ENCODE data around the gene ASPHD2. TPM values are rescaled to one million over a fixed set of nuclear protein-coding genes. Genes with fewer than 3 reads are reported as not detected.

Gene ASPHD2
- total RNA-seq, 4 donors from 2014 or later, result 0.38 to 2.4 (median 1.6) TPM

DNA sequence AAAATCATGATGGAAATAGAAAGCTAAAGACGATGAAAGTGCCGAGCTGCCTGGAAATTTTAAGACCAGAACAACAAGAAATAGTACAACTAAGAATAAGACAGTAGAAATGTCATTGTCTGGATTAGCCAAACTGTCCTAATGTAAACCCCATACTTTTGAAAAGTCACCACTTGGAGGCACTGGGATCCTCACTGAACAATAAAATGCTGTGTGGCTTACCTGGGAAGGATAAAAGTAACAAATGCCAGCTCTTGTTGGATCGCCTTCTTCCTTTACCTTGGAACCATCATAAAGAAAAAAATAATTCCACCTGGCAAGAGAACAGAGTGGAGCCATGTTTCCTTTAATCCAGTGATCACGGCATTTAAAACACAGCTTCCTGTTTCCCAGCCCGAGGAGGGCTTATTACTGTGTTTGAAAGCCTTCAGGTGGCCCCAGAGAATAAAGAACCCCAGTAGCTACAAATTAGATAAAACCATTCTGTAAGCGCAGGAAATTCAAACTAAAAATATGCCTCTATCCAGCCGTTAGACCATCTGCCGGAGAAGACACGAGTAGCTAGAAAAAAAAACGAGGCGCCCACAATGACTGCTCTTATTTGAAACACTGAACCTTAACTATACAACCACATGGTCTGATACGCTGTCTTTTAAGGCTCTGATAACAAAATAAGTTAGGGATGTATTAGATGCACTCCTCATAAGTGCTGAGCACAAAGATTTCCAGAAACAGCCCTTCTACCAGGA lies 50.2 kb downstream of the ASPHD2 start:
- TF ChIP-seq, protein P1, sequence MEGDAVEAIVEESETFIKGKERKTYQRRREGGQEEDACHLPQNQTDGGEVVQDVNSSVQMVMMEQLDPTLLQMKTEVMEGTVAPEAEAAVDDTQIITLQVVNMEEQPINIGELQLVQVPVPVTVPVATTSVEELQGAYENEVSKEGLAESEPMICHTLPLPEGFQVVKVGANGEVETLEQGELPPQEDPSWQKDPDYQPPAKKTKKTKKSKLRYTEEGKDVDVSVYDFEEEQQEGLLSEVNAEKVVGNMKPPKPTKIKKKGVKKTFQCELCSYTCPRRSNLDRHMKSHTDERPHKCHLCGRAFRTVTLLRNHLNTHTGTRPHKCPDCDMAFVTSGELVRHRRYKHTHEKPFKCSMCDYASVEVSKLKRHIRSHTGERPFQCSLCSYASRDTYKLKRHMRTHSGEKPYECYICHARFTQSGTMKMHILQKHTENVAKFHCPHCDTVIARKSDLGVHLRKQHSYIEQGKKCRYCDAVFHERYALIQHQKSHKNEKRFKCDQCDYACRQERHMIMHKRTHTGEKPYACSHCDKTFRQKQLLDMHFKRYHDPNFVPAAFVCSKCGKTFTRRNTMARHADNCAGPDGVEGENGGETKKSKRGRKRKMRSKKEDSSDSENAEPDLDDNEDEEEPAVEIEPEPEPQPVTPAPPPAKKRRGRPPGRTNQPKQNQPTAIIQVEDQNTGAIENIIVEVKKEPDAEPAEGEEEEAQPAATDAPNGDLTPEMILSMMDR (IDR thresholded peaks at IDR 0.05), result no peak
- intact Hi-C loops (cut with DNase I), result no loop called here
- WGBS, 2 donors, result 67 to 74% methylated on average over 12 of the region's 12 CpGs
- Histone ChIP-seq H3K27ac (no peak overlapping the region), H3K27me3 (no peaks in the 10 kb centered on the region), H3K9me3 (no peaks in the 10 kb centered on the region), H3K36me3 (peaks cover 14 to 22% of the 10 kb centered on the region in 2 donors), H3K4me3 (replicated peaks in 1 of 3) (no peak overlapping the region), H3K4me1 (peaks cover 0 to 41% of the 10 kb centered on the region in 2 donors)
- no peak for DNase-seq

DNA sequence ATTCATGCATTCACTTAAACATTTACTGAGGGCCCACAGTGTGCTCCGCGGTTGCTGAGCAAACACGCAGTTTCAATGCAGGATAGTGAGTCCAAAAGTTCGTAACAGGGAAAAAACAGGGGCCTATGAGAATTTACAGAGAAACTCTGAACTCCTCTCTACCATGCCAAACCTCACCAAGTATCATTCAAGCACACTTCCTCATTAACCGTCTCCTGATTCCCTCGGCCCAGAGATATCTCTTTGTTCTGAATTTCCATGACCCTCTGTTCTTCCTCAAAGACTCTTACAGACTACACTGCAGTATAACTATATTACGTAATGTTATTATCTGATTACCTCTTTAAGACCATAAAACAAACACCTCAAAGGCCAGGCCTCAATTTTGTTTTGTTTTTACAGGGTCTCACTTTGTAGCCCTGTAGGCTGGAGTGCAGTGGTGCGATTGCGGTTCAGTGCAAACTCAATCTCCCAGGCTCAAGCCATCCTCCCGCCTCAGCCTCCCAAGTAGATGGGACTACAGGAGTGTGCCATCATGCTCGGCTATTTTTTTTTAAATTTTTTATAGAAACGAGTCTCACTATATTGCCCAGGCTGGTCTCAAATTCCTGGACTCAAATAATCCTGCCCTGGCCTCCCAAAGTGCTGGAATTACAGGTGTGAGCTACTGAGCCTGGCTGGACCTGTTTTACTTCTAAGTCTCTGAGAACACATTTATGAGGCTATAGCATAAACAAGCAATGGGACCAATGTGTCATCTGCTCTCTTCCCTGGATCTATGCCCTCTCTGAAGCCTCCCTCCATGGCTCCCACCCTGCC lies 50.9 kb downstream of the ASPHD2 start:
- intact Hi-C loops (cut with DNase I), result loop anchor here (10.0 kb wide), 2 partner anchors 65 to 105 kb away; no protein-coding TSS in a partner anchor
- DNase-seq, result no peak
- TF ChIP-seq, protein P1 (IDR thresholded peaks at IDR 0.05), result no peak
- no peak for TF ChIP-seq POLR2A (IDR thresholded peaks at IDR 0.05)
- no peak overlapping the region for H3K4me3 ChIP-seq (replicated peaks in 1 of 3)
- H3K4me1 ChIP-seq, result peaks cover 4 to 49% of the 10 kb centered on the region in 2 donors
- 72 to 73% methylated on average over 12 of the region's 12 CpGs for WGBS, 2 donors
- no peaks in the 10 kb centered on the region for H3K27me3 ChIP-seq
- no peaks in the 10 kb centered on the region for H3K9me3 ChIP-seq
- peaks cover 14 to 18% of the 10 kb centered on the region in 2 donors for H3K36me3 ChIP-seq
- no peak overlapping the region for H3K27ac ChIP-seq

DNA sequence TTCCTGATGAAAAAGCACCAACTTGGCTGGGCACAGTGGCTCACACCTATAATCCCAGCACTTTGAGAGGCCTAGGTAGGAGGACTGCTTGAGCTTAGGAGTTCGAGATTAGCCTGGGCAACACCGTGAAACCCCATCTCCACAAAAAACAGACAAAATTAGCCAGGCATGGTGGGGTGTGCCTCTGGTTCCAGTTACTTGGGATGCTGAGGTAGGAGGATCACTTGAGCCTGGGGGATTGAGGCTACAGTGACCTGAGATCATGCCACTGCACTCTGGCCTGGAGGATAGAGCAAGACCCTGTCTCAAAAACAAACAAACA lies 51.5 kb downstream of the ASPHD2 start:
- Histone ChIP-seq H3K27me3 (no peaks in the 10 kb centered on the region), H3K4me1 (peaks cover 4 to 53% of the 10 kb centered on the region in 2 donors), H3K9me3 (no peaks in the 10 kb centered on the region), H3K4me3 (replicated peaks in 1 of 3) (no peak overlapping the region), H3K27ac (no peak overlapping the region), H3K36me3 (peaks cover 12 to 13% of the 10 kb centered on the region in 2 donors)
- intact Hi-C loops (cut with DNase I), result loop anchor here (10.0 kb wide), 2 partner anchors 64 to 104 kb away; no protein-coding TSS in a partner anchor
- no peak for DNase-seq
- 87 to 89% methylated on average over 2 of the region's 2 CpGs for WGBS, 2 donors
- no peak for TF ChIP-seq POLR2A (IDR thresholded peaks at IDR 0.05)
- TF ChIP-seq, protein P1 (IDR thresholded peaks at IDR 0.05), result no peak

DNA sequence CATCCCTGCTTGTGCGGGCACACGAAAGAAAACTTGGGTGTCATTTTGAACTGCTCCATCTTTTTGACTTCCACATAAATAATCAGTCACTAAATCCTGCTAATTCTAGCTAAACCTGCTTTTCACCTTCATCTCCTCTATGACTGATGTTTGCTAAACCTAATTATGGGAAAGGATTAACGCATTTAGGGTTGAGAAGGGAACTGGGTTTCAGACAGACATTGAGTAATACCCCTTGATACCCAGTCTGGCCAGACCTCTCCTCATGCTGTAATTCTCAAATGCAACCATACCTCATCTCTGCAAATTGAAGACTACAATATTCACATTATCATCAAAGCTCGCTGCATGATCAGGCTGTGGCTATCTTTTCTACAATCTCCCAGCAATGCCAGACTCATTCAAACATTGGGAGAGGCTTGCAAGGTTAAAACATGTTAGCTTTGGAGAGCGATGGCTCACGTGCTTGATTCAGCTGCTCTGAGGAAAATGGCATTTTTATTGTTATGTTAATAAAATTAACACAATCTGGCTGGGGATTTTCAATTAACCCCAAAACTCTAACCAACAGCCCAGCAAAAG lies 52.1 kb downstream of the ASPHD2 start:
- H3K36me3 ChIP-seq, result peaks cover 5 to 8% of the 10 kb centered on the region in 2 donors
- H3K27ac ChIP-seq, result no peak overlapping the region
- 79 to 80% methylated on average over 6 of the region's 6 CpGs for WGBS, 2 donors
- TF ChIP-seq, protein P1 (IDR thresholded peaks at IDR 0.05), result no peak
- TF ChIP-seq POLR2A (IDR thresholded peaks at IDR 0.05), result no peak
- H3K4me1 ChIP-seq, result peaks cover 4 to 59% of the 10 kb centered on the region in 2 donors
- no peaks in the 10 kb centered on the region for H3K27me3 ChIP-seq
- H3K4me3 ChIP-seq (replicated peaks in 1 of 3), result no peak overlapping the region
- H3K9me3 ChIP-seq, result no peaks in the 10 kb centered on the region
- intact Hi-C loops (cut with DNase I), result loop anchor here (10.0 kb wide), 2 partner anchors 64 to 104 kb away; no protein-coding TSS in a partner anchor
- DNase-seq, result no peak
